ENCODE data around the gene TMEM63A. TPM values are rescaled to one million over a fixed set of nuclear protein-coding genes. Genes with fewer than 3 reads are reported as not detected.

Gene TMEM63A
- total and polyA plus RNA-seq, 10 donors: 15.0 to 143 (median 109) TPM

- peaks cover 3 to 100% (median 71%) of the 10 kb centered on the region in 6 donors for H3K36me3 ChIP-seq
- H3K4me1 ChIP-seq: peaks cover 0 to 41% (median 12%) of the 10 kb centered on the region in 6 donors
- intact Hi-C loops (cut with DNase I; ENCODE audit: low total_unique reads): no loop called here
- no peak for TF ChIP-seq CTCF (IDR thresholded peaks at IDR 0.05 in 8 of 11, conservative IDR thresholded peaks at IDR 0.05 in 3 of 11)
- no peak for TF ChIP-seq POLR2AphosphoS5 (IDR thresholded peaks at IDR 0.05)
- no peak for TF ChIP-seq POLR2A (IDR thresholded peaks at IDR 0.05)
- H3K9me3 ChIP-seq: no peaks in the 10 kb centered on the region
- H3K4me3 ChIP-seq: no peak overlapping the region
- DNase-seq: no peak
- no peaks in the 10 kb centered on the region for H3K27me3 ChIP-seq (replicated peaks in 1 of 7)
- no peak overlapping the region for H3K27ac ChIP-seq
- WGBS, 5 donors: 77 to 91% (median 80%) methylated on average over 5 of the region's 5 CpGs
These were observed 23.0 kb downstream of the TMEM63A start for GRCh38 chr1:225859151-225859550.

- DNase-seq: no peak
- peaks cover 2 to 55% (median 15%) of the 10 kb centered on the region in 6 donors for H3K4me1 ChIP-seq
- no peak overlapping the region for H3K4me3 ChIP-seq
- peaks cover 3 to 100% (median 71%) of the 10 kb centered on the region in 6 donors for H3K36me3 ChIP-seq
- TF ChIP-seq POLR2A (IDR thresholded peaks at IDR 0.05) (no peak), POLR2AphosphoS5 (IDR thresholded peaks at IDR 0.05) (no peak), CTCF (IDR thresholded peaks at IDR 0.05 in 8 of 11, conservative IDR thresholded peaks at IDR 0.05 in 3 of 11) (no peak)
- intact Hi-C loops (cut with DNase I; ENCODE audit: low total_unique reads): no loop called here
- 69 to 92% (median 82%) methylated on average over 6 to 7 of the region's 7 CpGs for WGBS, 5 donors
- peak overlapping the region in 1 of 8 donors; percentile 50 for H3K27ac ChIP-seq
- no peaks in the 10 kb centered on the region for H3K9me3 ChIP-seq
- H3K27me3 ChIP-seq (replicated peaks in 1 of 7): no peaks in the 10 kb centered on the region
These were observed 24.9 kb downstream of the TMEM63A start for GRCh38 chr1:225857256-225857655.

DNA sequence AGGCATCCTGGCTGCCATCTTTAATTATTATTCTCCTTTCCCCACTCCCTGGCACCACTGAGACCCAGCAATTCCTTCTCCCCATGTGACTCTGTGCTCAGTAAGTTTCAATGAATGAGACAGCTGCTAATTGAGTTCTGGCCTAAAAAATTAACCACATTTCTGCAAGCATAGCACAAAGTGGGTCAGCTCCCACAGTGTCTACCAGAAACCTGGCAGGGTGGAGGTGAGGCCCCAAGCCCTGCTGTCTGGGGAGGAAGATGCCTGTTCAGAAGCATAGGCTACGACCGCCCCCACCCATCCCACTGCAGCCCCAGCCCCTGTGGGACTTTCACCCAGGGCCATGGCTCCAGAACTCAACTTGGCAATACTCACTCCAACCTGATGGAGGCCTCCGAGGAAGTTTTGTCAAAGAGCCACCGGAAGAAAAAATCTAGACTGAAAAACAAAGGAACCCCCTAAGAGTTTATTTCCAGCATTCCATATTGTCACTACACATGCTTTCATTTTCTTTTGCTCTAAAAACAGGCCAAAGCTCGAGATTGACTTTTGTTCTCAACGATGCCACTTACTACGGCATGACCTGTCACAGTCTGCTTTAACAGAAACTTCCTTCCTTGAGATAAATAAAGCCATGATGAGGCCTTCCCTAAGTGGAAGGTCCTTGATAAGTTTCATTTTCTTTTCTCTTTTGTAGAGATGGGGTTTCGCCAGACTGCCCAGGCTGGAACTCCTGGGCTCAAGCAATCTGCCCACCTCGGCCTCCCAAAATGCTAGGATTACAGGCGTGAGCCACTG, 26.5 kb downstream of the TMEM63A start:
- Histone ChIP-seq H3K9me3 (no peaks in the 10 kb centered on the region), H3K27ac (peak overlapping the region; percentile 36 to 77 (median 62)), H3K4me3 (no peak overlapping the region), H3K27me3 (replicated peaks in 1 of 7) (no peaks in the 10 kb centered on the region), H3K4me1 (peaks cover 8 to 55% (median 19%) of the 10 kb centered on the region in 6 donors), H3K36me3 (peaks cover 3 to 100% (median 63%) of the 10 kb centered on the region in 6 donors)
- DNase-seq: no peak
- intact Hi-C loops (cut with DNase I; ENCODE audit: low total_unique reads): no loop called here
- 43 to 61% (median 58%) methylated on average over 10 of the region's 10 CpGs for WGBS, 5 donors
- TF ChIP-seq POLR2AphosphoS5 (IDR thresholded peaks at IDR 0.05) (no peak), CTCF (IDR thresholded peaks at IDR 0.05 in 8 of 11, conservative IDR thresholded peaks at IDR 0.05 in 3 of 11) (peak in 2 of 11 experiments; percentile 13 to 27), POLR2A (IDR thresholded peaks at IDR 0.05) (no peak)

DNA sequence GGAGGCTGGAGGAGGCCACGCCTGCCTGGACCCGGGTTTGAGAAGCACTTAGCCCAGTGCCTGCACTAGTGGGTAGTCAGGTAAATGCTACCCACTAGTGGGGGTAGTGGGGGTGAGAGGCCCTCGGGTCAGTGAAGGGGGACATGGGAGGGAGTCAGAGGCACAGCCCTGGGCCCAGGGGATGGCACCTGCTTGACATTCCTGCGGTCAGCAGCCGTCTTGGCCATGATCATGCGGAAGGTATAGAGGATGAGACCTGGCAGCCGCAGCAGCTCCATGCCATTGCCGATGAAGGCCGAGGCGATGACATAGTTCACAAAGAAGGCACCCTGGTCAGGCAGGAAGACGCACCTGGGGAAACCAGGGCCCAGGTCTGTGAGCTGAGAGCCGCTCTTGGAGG, 28.7 kb downstream of the TMEM63A start:
- no peak for DNase-seq
- H3K9me3 ChIP-seq: no peaks in the 10 kb centered on the region
- no peak for TF ChIP-seq POLR2A (IDR thresholded peaks at IDR 0.05)
- no peak for TF ChIP-seq CTCF (IDR thresholded peaks at IDR 0.05 in 8 of 11, conservative IDR thresholded peaks at IDR 0.05 in 3 of 11)
- TF ChIP-seq POLR2AphosphoS5 (IDR thresholded peaks at IDR 0.05): peak in 1 of 3 donors; percentile 37
- H3K4me1 ChIP-seq: peaks cover 21 to 75% (median 39%) of the 10 kb centered on the region in 6 donors
- WGBS, 5 donors: 92 to 98% (median 96%) methylated on average over 12 of the region's 12 CpGs
- no peak overlapping the region for H3K27ac ChIP-seq
- H3K27me3 ChIP-seq (replicated peaks in 1 of 7): no peaks in the 10 kb centered on the region
- peaks cover 3 to 100% (median 48%) of the 10 kb centered on the region in 6 donors for H3K36me3 ChIP-seq
- H3K4me3 ChIP-seq: no peak overlapping the region
- intact Hi-C loops (cut with DNase I; ENCODE audit: low total_unique reads): no loop called here

Data from spleen (tissue), 11 donors.